ENCODE measurements around the gene ULK3.

The ULK3 gene

GRCh38 chr15:74804935-74805334 lies 38.0 kb downstream of the ULK3 start:
- no peak for TF ChIP-seq CTCF (IDR thresholded peaks at IDR 0.05; ENCODE audit: insufficient read depth, low read length)
- TF ChIP-seq, protein P1, sequence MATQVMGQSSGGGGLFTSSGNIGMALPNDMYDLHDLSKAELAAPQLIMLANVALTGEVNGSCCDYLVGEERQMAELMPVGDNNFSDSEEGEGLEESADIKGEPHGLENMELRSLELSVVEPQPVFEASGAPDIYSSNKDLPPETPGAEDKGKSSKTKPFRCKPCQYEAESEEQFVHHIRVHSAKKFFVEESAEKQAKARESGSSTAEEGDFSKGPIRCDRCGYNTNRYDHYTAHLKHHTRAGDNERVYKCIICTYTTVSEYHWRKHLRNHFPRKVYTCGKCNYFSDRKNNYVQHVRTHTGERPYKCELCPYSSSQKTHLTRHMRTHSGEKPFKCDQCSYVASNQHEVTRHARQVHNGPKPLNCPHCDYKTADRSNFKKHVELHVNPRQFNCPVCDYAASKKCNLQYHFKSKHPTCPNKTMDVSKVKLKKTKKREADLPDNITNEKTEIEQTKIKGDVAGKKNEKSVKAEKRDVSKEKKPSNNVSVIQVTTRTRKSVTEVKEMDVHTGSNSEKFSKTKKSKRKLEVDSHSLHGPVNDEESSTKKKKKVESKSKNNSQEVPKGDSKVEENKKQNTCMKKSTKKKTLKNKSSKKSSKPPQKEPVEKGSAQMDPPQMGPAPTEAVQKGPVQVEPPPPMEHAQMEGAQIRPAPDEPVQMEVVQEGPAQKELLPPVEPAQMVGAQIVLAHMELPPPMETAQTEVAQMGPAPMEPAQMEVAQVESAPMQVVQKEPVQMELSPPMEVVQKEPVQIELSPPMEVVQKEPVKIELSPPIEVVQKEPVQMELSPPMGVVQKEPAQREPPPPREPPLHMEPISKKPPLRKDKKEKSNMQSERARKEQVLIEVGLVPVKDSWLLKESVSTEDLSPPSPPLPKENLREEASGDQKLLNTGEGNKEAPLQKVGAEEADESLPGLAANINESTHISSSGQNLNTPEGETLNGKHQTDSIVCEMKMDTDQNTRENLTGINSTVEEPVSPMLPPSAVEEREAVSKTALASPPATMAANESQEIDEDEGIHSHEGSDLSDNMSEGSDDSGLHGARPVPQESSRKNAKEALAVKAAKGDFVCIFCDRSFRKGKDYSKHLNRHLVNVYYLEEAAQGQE (IDR thresholded peaks at IDR 0.05; ENCODE audit: insufficient replicate concordance, low read depth): no peak
- TF ChIP-seq POLR2AphosphoS5 (IDR thresholded peaks at IDR 0.05; ENCODE audit: low read depth): no peak
- TF ChIP-seq GABPA (IDR thresholded peaks at IDR 0.05; ENCODE audit: low read depth): no peak
- no peak for TF ChIP-seq SPI1 (IDR thresholded peaks at IDR 0.05; ENCODE audit: borderline replicate concordance, low read depth)
- Histone ChIP-seq H3K27ac (replicated peaks) (no peak overlapping the region), H3K4me3 (replicated peaks; ENCODE audit: insufficient read depth, low read length) (no peak overlapping the region), H3K27me3 (ENCODE audit: insufficient read depth, poor library complexity, severe bottlenecking) (no peaks in the 10 kb centered on the region)
- no peak for DNase-seq (ENCODE audit: low read depth in 1 of 2, low spot score in 1 of 2)

DNA sequence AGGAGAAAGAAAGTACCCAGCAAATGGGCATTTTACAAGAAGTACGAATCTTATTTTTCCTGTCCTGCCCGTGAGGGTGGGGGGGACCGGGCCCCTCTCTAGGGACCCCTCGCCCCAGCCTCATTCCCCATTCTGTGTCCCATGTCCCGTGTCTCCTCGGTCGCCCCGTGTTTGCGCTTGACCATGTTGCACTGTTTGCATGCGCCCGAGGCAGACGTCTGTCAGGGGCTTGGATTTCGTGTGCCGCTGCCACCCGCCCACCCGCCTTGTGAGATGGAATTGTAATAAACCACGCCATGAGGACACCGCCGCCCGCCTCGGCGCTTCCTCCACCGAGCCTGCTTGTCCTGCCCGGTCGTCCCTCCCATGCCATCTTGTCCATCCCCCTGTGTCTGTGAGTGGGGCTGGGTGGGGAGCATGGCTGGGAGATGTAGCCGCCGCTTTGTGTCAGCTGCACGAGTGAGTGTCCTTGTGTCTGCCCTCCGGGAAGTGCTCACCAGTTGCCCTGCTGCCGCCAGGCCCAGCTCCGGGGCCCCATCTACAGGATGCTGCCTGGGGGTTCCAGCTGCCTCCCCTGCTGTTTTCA lies 40.0 kb downstream of the ULK3 start:
- H3K27ac ChIP-seq (replicated peaks): no peak overlapping the region
- no peak for DNase-seq (ENCODE audit: low read depth in 1 of 2, low spot score in 1 of 2)
- no peaks in the 10 kb centered on the region for H3K27me3 ChIP-seq (ENCODE audit: insufficient read depth, poor library complexity, severe bottlenecking)
- H3K4me3 ChIP-seq (replicated peaks; ENCODE audit: insufficient read depth, low read length): no peak overlapping the region
- TF ChIP-seq, protein P1 (IDR thresholded peaks at IDR 0.05; ENCODE audit: insufficient replicate concordance, low read depth): no peak
- TF ChIP-seq CTCF (IDR thresholded peaks at IDR 0.05; ENCODE audit: insufficient read depth, low read length) (no peak), SPI1 (IDR thresholded peaks at IDR 0.05; ENCODE audit: borderline replicate concordance, low read depth) (no peak), GABPA (IDR thresholded peaks at IDR 0.05; ENCODE audit: low read depth) (no peak), POLR2AphosphoS5 (IDR thresholded peaks at IDR 0.05; ENCODE audit: low read depth) (no peak; the same call in 1 of the 2 replicates)

DNA sequence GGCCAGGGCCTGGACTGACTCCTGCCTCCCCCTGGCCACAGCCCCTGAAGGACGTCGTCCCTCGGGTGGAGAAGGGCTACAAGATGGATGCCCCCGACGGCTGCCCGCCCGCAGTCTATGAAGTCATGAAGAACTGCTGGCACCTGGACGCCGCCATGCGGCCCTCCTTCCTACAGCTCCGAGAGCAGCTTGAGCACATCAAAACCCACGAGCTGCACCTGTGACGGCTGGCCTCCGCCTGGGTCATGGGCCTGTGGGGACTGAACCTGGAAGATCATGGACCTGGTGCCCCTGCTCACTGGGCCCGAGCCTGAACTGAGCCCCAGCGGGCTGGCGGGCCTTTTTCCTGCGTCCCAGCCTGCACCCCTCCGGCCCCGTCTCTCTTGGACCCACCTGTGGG lies 40.7 kb downstream of the ULK3 start:
- DNase-seq (ENCODE audit: low read depth in 1 of 2, low spot score in 1 of 2): no peak
- TF ChIP-seq POLR2AphosphoS5 (IDR thresholded peaks at IDR 0.05; ENCODE audit: low read depth): no peak
- no peak for TF ChIP-seq CTCF (IDR thresholded peaks at IDR 0.05; ENCODE audit: insufficient read depth, low read length)
- no peak for TF ChIP-seq SPI1 (IDR thresholded peaks at IDR 0.05; ENCODE audit: borderline replicate concordance, low read depth)
- no peak for TF ChIP-seq GABPA (IDR thresholded peaks at IDR 0.05; ENCODE audit: low read depth)
- TF ChIP-seq, protein P1 (IDR thresholded peaks at IDR 0.05; ENCODE audit: insufficient replicate concordance, low read depth): no peak
- H3K27me3 ChIP-seq (ENCODE audit: insufficient read depth, poor library complexity, severe bottlenecking): no peaks in the 10 kb centered on the region
- no peak overlapping the region for H3K4me3 ChIP-seq (replicated peaks; ENCODE audit: insufficient read depth, low read length)
- H3K27ac ChIP-seq (replicated peaks): no peak overlapping the region
